ENCODE data around the gene PDLIM1.
"Not testable (repeated sequence)": the region's sequence is repeated elsewhere in the genome, so short reads cannot be mapped to it uniquely, and the experiment has no call there.

Gene PDLIM1

GRCh38 chr10:95240811-95241210 is 50.0 kb downstream of the PDLIM1 start:
- no peak for DNase-seq (ENCODE audit: low read depth)
- TF ChIP-seq CTCF (IDR thresholded peaks at IDR 0.05; ENCODE audit: insufficient read depth, low read depth, low read length, missing control alignments), result no peak
- no peak overlapping the region for H3K4me3 ChIP-seq (ENCODE audit: low read depth, low read length)

- DNase-seq (ENCODE audit: low read depth); H3K4me3 ChIP-seq (ENCODE audit: low read depth, low read length): not testable (repeated sequence)
Measured at GRCh38 chr10:95240096-95240495, 50.7 kb downstream of the PDLIM1 start.

- H3K4me3 ChIP-seq (ENCODE audit: low read depth, low read length), result no peak overlapping the region
- DNase-seq (ENCODE audit: low read depth), result no peak
- TF ChIP-seq CTCF (IDR thresholded peaks at IDR 0.05; ENCODE audit: insufficient read depth, low read depth, low read length, missing control alignments), result no peak
Measured at GRCh38 chr10:95237376-95238170, 53.2 kb downstream of the PDLIM1 start.

GRCh38 chr10:95236068-95236903 is 54.5 kb downstream of the PDLIM1 start:
- DNase-seq (ENCODE audit: low read depth), result peak; percentile 94
- no peak for TF ChIP-seq CTCF (IDR thresholded peaks at IDR 0.05; ENCODE audit: insufficient read depth, low read depth, low read length, missing control alignments)
- H3K4me3 ChIP-seq (ENCODE audit: low read depth, low read length), result no peak overlapping the region

GRCh38 chr10:95235676-95236067 is 55.1 kb downstream of the PDLIM1 start:
- H3K4me3 ChIP-seq (ENCODE audit: low read depth, low read length), result no peak overlapping the region
- TF ChIP-seq CTCF (IDR thresholded peaks at IDR 0.05; ENCODE audit: insufficient read depth, low read depth, low read length, missing control alignments), result no peak
- no peak for DNase-seq (ENCODE audit: low read depth)

- no peak for DNase-seq (ENCODE audit: low read depth)
- no peak for TF ChIP-seq CTCF (IDR thresholded peaks at IDR 0.05; ENCODE audit: insufficient read depth, low read depth, low read length, missing control alignments)
- H3K4me3 ChIP-seq (ENCODE audit: low read depth, low read length), result no peak overlapping the region
Measured at GRCh38 chr10:95234951-95235350, 55.9 kb downstream of the PDLIM1 start.

GRCh38 chr10:95233377-95234034 is 57.3 kb downstream of the PDLIM1 start:
- DNase-seq (ENCODE audit: low read depth), result no peak
- H3K4me3 ChIP-seq (ENCODE audit: low read depth, low read length), result no peak overlapping the region
- TF ChIP-seq CTCF (IDR thresholded peaks at IDR 0.05; ENCODE audit: insufficient read depth, low read depth, low read length, missing control alignments), result no peak

GRCh38 chr10:95230677-95231586 is 59.9 kb downstream of the PDLIM1 start:
- peak; percentile 85 for DNase-seq (ENCODE audit: low read depth)
- H3K4me3 ChIP-seq (ENCODE audit: low read depth, low read length), result peak overlapping the region; percentile 68
